HEK293 (cell line): ENCODE data around the gene FNTB.
"Not testable (repeated sequence)": the region's sequence is repeated elsewhere in the genome, so short reads cannot be mapped to it uniquely, and the experiment has no call there.

Source experiments
- CTCF ChIA-PET: fragments of 350-600 bp; formaldehyde crosslinking; extraction: SDS; loops from one replicate; lab custom pipeline; 2021; ENCODE audit warnings: antibody characterized with exemption; lab: Yijun Ruan, JAX
- POLR2A ChIA-PET: fragments of 300-600 bp; formaldehyde crosslinking; extraction: SDS; loops from one replicate; lab custom pipeline; 2020; ENCODE audit warnings: antibody characterized with exemption, inconsistent platforms; lab: Yijun Ruan, JAX
- H3K27ac ChIP-seq: fragments of 200-500 bp; sonication (Bioruptor generic); 2 replicates; pipeline ENCODE4 v1.5.1; 2014; ENCODE audit warnings: low read depth, low read length, control low read depth, inconsistent platforms; ENCODE audit errors: extremely low read depth
- H3K36me3 ChIP-seq, 2 experiments: fragments of 200-500 bp in 1 of 2; sonication (Bioruptor generic) in 1 of 2; 1 replicate in 1 of 2; 2 replicates in 1 of 2; pipeline ENCODE4 v1.5.1; 2014 to 2017; ENCODE audit warnings: inconsistent platforms in 2 of 2, low read length in 2 of 2; ENCODE audit not compliant: control insufficient read depth in 2 of 2, insufficient read depth in 1 of 2
- H3K4me1 ChIP-seq: fragments of 200-500 bp; sonication (Bioruptor generic); 2 replicates; pipeline ENCODE4 v1.5.1; 2014; ENCODE audit warnings: mild to moderate bottlenecking, low read length, inconsistent platforms; ENCODE audit not compliant: control insufficient read depth, insufficient read depth
- H3K4me3 ChIP-seq: 2 replicates; pipeline ENCODE4 v1.5.1; 2011; ENCODE audit warnings: low read depth, mild to moderate bottlenecking, control low read depth, low read length, moderate library complexity
- H3K9me3 ChIP-seq: fragments of 200-500 bp; sonication (Bioruptor generic); 2 replicates; pipeline ENCODE4 v1.5.1; 2014; ENCODE audit warnings: low read depth, low read length, inconsistent platforms; ENCODE audit not compliant: control insufficient read depth, insufficient read depth
- BCL11B ChIP-seq: fragments of 450-650 bp; formaldehyde crosslinking; IDR thresholded peaks from 2 replicates; pipeline ENCODE4 v1.5.1; 2016; ENCODE audit warnings: low read depth, missing biosample characterization, missing genetic modification characterization
- GFI1B ChIP-seq: fragments of 450-650 bp; formaldehyde crosslinking; IDR thresholded peaks from 2 replicates; pipeline ENCODE4 v1.5.1; 2016; ENCODE audit warnings: missing biosample characterization, missing genetic modification characterization
- HIC1 ChIP-seq: fragments of 450-650 bp; formaldehyde crosslinking; IDR thresholded peaks from 2 replicates; pipeline ENCODE4 v1.5.1; 2016; ENCODE audit warnings: missing biosample characterization, missing genetic modification characterization
- MYNN ChIP-seq: fragments of 450-650 bp; formaldehyde crosslinking; IDR thresholded peaks from 2 replicates; pipeline ENCODE4 v1.5.1; 2016; ENCODE audit warnings: missing biosample characterization, missing genetic modification characterization, borderline replicate concordance
- PRDM4 ChIP-seq: fragments of 450-650 bp; formaldehyde crosslinking; IDR thresholded peaks from 2 replicates; pipeline ENCODE4 v1.5.1; 2017; ENCODE audit warnings: missing biosample characterization, missing genetic modification characterization
- ZBTB20 ChIP-seq: fragments of 450-650 bp; formaldehyde crosslinking; IDR thresholded peaks from 2 replicates; pipeline ENCODE4 v1.5.1; 2016; ENCODE audit warnings: missing biosample characterization, missing genetic modification characterization
- ZBTB26 ChIP-seq: fragments of 450-650 bp; formaldehyde crosslinking; optimal IDR thresholded peaks from 2 replicates; pipeline ENCODE3; 2016; ENCODE audit warnings: missing biosample characterization, mild to moderate bottlenecking, missing genetic modification characterization
- ZNF19 ChIP-seq: fragments of 450-650 bp; formaldehyde crosslinking; IDR thresholded peaks from 2 replicates; pipeline ENCODE4; 2016; ENCODE audit warnings: missing biosample characterization, missing genetic modification characterization, low read depth
- ZNF202 ChIP-seq: fragments of 450-650 bp; formaldehyde crosslinking; IDR thresholded peaks from 2 replicates; pipeline ENCODE4 v1.5.1; 2016; ENCODE audit warnings: missing biosample characterization, missing genetic modification characterization, borderline replicate concordance
- ZNF221 ChIP-seq: fragments of 450-650 bp; formaldehyde crosslinking; IDR thresholded peaks from 2 replicates; pipeline ENCODE4 v1.5.1; 2017; ENCODE audit warnings: missing biosample characterization, missing genetic modification characterization, borderline replicate concordance
- ZNF239 ChIP-seq: fragments of 450-650 bp; formaldehyde crosslinking; IDR thresholded peaks from 2 replicates; pipeline ENCODE4 v1.5.1; 2016; ENCODE audit warnings: missing biosample characterization, missing genetic modification characterization
- ZNF24 ChIP-seq: fragments of 450-650 bp; formaldehyde crosslinking; IDR thresholded peaks from 2 replicates; pipeline ENCODE4 v1.5.1; 2016; ENCODE audit warnings: missing biosample characterization, missing genetic modification characterization
- ZNF26 ChIP-seq: fragments of 450-650 bp; formaldehyde crosslinking; IDR thresholded peaks from 2 replicates; pipeline ENCODE4 v1.5.1; 2016; ENCODE audit warnings: missing biosample characterization, missing genetic modification characterization
- ZNF335 ChIP-seq: fragments of 450-650 bp; formaldehyde crosslinking; conservative IDR thresholded peaks from 2 replicates; pipeline ENCODE4 v1.5.1; 2016; ENCODE audit warnings: missing biosample characterization, missing genetic modification characterization
- ZNF362 ChIP-seq: fragments of 450-650 bp; formaldehyde crosslinking; IDR thresholded peaks from 2 replicates; pipeline ENCODE4 v1.5.1; 2016; ENCODE audit warnings: missing biosample characterization, missing genetic modification characterization
- ZNF561 ChIP-seq: fragments of 450-650 bp; IDR thresholded peaks from 2 replicates; pipeline ENCODE4 v1.5.1; 2018; ENCODE audit warnings: missing biosample characterization, missing genetic modification characterization, borderline replicate concordance
- ZNF791 ChIP-seq: fragments of 450-650 bp; formaldehyde crosslinking; IDR thresholded peaks from 2 replicates; pipeline ENCODE4 v1.5.1; 2016; ENCODE audit warnings: missing biosample characterization, missing genetic modification characterization
- TF ChIP-seq, protein P1 (sequence below): fragments of 450-650 bp; formaldehyde crosslinking; IDR thresholded peaks from 2 replicates; pipeline ENCODE4 v1.5.1; 2016; ENCODE audit warnings: missing biosample characterization, missing genetic modification characterization

FNTB gene

DNA sequence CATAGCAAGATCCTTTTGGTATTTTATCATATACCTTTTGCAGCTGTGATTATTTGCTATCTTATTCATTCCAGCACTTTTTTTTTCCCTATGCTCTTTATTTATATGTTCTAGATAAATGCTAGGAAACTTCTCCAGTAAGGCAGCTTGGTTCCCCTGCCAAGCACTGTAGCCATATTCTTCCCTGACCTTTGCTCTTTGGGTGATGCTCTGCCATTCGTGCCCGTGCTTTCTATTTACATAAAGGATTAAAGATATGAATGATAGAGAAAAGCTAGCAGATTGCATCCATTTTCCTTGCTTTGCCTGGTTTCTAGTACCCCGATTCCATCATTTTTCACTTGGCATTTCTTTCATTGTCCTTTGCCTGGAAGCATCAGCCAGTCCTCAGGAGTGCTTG is 42.2 kb downstream of the FNTB start:
- no peaks in the 10 kb centered on the region for H3K4me1 ChIP-seq
- H3K4me3 ChIP-seq, result no peak overlapping the region
- ChIA-PET POLR2A (no interaction called here), CTCF (interaction anchor here (1.3 kb wide), 1 partner anchor 9 kb away, joined by 5 read pairs; no protein-coding TSS in a partner anchor)
- TF ChIP-seq ZNF791 (tag by site-specific recombination) (no peak), ZNF19 (tag by site-specific recombination) (no peak), MYNN (no peak), HIC1 (tag by site-specific recombination) (no peak), ZNF335 (tag by site-specific recombination) (no peak), ZNF24 (no peak), ZBTB20 (tag by site-specific recombination) (no peak), GFI1B (tag by site-specific recombination) (no peak), ZNF239 (tag by site-specific recombination) (no peak), PRDM4 (tag by site-specific recombination) (no peak), BCL11B (tag by site-specific recombination) (no peak), ZNF561 (no peak), ZNF26 (tag by site-specific recombination) (no peak)
- H3K36me3 ChIP-seq, result peaks cover 9 to 45% of the 10 kb centered on the region in 2 experiments
- no peaks in the 10 kb centered on the region for H3K9me3 ChIP-seq
- H3K27ac ChIP-seq, result no peak overlapping the region

DNA sequence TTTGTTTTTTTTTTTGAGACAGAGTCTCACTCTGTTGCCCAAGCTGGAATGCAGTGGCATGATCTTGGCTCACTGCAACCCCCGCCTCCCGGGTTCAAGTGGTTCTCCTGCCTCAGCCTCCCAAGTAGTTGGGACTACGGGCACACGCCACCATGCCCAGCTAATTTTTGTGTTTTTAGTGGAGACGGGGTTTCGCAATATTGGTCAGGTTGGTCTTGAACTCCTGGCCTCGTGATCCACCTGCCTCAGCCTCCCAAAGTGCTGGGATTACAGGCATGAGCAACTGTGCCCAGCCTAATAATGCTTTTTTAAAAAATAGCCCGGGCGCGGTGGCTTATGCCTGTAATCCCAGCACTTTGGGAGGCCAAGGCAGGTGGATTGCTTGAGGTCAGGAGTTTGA is 44.6 kb downstream of the FNTB start:
- H3K4me3 ChIP-seq, POLR2A ChIA-PET, H3K27ac ChIP-seq, H3K4me1 ChIP-seq, H3K9me3 ChIP-seq: not testable (repeated sequence)
- peaks cover 9 to 48% of the 10 kb centered on the region in 2 experiments for H3K36me3 ChIP-seq
- CTCF ChIA-PET, result interaction anchor here (0.6 kb wide), 1 partner anchor 395 kb away, joined by 3 read pairs; no protein-coding TSS in a partner anchor

DNA sequence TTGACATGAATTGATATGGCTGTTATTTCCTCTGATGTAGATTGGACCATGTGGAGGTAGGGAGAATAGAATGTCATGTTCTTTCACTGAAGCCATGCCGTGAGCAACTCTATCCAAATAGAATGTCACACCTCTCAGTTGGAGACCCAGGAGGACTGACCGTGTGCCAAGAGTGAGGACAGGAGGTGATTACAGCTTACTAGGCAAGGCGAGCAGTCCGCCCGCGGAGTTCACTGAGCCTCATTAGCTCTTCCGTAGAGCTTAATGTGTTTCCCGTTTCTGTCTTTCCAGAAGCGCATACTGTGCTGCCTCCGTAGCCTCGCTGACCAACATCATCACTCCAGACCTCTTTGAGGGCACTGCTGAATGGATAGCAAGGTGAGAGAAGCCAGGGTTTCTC is 45.6 kb downstream of the FNTB start:
- POLR2A ChIA-PET, result interaction anchor here (0.5 kb wide), 1 partner anchor 528 kb away, joined by 4 read pairs; no protein-coding TSS in a partner anchor
- TF ChIP-seq ZNF202 (tag by site-specific recombination) (no peak), ZBTB26 (tag by site-specific recombination) (no peak), ZNF221 (tag by site-specific recombination) (no peak), ZNF561 (no peak), ZNF362 (no peak)
- TF ChIP-seq, protein P1, sequence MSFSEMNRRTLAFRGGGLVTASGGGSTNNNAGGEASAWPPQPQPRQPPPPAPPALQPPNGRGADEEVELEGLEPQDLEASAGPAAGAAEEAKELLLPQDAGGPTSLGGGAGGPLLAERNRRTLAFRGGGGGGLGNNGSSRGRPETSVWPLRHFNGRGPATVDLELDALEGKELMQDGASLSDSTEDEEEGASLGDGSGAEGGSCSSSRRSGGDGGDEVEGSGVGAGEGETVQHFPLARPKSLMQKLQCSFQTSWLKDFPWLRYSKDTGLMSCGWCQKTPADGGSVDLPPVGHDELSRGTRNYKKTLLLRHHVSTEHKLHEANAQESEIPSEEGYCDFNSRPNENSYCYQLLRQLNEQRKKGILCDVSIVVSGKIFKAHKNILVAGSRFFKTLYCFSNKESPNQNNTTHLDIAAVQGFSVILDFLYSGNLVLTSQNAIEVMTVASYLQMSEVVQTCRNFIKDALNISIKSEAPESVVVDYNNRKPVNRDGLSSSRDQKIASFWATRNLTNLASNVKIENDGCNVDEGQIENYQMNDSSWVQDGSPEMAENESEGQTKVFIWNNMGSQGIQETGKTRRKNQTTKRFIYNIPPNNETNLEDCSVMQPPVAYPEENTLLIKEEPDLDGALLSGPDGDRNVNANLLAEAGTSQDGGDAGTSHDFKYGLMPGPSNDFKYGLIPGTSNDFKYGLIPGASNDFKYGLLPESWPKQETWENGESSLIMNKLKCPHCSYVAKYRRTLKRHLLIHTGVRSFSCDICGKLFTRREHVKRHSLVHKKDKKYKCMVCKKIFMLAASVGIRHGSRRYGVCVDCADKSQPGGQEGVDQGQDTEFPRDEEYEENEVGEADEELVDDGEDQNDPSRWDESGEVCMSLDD (tag by site-specific recombination), result no peak

More for the DNA sequence above, 45.6 kb downstream of the FNTB start:
- CTCF ChIA-PET, result interaction anchor here (0.7 kb wide), 1 partner anchor 393 kb away, joined by 3 read pairs; no protein-coding TSS in a partner anchor
- Histone ChIP-seq H3K36me3 (peaks cover 9 to 42% of the 10 kb centered on the region in 2 experiments), H3K4me1 (no peaks in the 10 kb centered on the region), H3K9me3 (no peaks in the 10 kb centered on the region), H3K4me3 (no peak overlapping the region), H3K27ac (no peak overlapping the region)
